Stomach smooth muscle (tissue), 2 donors: Measurements from ENCODE around the gene ALAD.

Source experiments
- H3K27ac ChIP-seq: one replicate; pipeline ENCODE4 v1.7.0; 2013; ENCODE audit warnings: mild to moderate bottlenecking, low read length, inconsistent platforms
- H3K27me3 ChIP-seq, 2 donors: one replicate each; pipeline ENCODE4 v1.7.0; 2013; ENCODE audit warnings: low read length in 2 of 2; ENCODE audit not compliant: insufficient read depth in 2 of 2, control insufficient read depth in 1 of 2
- H3K36me3 ChIP-seq, 2 donors: one replicate each; pipeline ENCODE4 v1.7.0; 2013; ENCODE audit warnings: low read length in 2 of 2; ENCODE audit not compliant: control insufficient read depth in 2 of 2, insufficient read depth in 2 of 2
- H3K4me1 ChIP-seq: one replicate; pipeline ENCODE4 v1.7.0; 2013; ENCODE audit warnings: low read length; ENCODE audit not compliant: control insufficient read depth, insufficient read depth
- H3K4me3 ChIP-seq, 2 donors: one replicate each; pipeline ENCODE4 v1.7.0; 2013; ENCODE audit warnings: low read length in 2 of 2
- H3K9ac ChIP-seq, 2 donors: one replicate each; pipeline ENCODE4 v1.7.0; 2013; ENCODE audit warnings: low read length in 2 of 2, mild to moderate bottlenecking in 1 of 2
- H3K9me3 ChIP-seq, 2 donors: one replicate each; pipeline ENCODE4 v1.7.0; 2013; ENCODE audit warnings: low read length in 2 of 2; ENCODE audit not compliant: control insufficient read depth in 2 of 2
- donor health status: healthy.
- donor health status: Pancreatic carcinoma.

ALAD gene

GRCh38 chr9:113360242-113360842 is 40.7 kb downstream of the ALAD start:
- H3K4me3 ChIP-seq: no peak overlapping the region
- no peak overlapping the region for H3K9ac ChIP-seq
- no peaks in the 10 kb centered on the region for H3K36me3 ChIP-seq
- H3K27me3 ChIP-seq: no peaks in the 10 kb centered on the region
- H3K27ac ChIP-seq: no peak overlapping the region
- H3K9me3 ChIP-seq: no peaks in the 10 kb centered on the region
- no peaks in the 10 kb centered on the region for H3K4me1 ChIP-seq

- Histone ChIP-seq H3K27me3 (no peaks in the 10 kb centered on the region), H3K9me3 (no peaks in the 10 kb centered on the region), H3K36me3 (no peaks in the 10 kb centered on the region), H3K4me3 (no peak overlapping the region), H3K4me1 (no peaks in the 10 kb centered on the region), H3K27ac (no peak overlapping the region), H3K9ac (no peak overlapping the region)
Observed at GRCh38 chr9:113359385-113359784, 41.7 kb downstream of the ALAD start.

- Histone ChIP-seq H3K36me3 (no peaks in the 10 kb centered on the region), H3K9ac (no peak overlapping the region), H3K4me1 (no peaks in the 10 kb centered on the region), H3K4me3 (no peak overlapping the region), H3K27ac (no peak overlapping the region), H3K27me3 (no peaks in the 10 kb centered on the region), H3K9me3 (no peaks in the 10 kb centered on the region)
Observed at GRCh38 chr9:113356686-113357292, 44.3 kb downstream of the ALAD start.

- H3K4me3 ChIP-seq: no peak overlapping the region
- peaks cover 0 to 10% of the 10 kb centered on the region in 2 donors for H3K27me3 ChIP-seq
- no peaks in the 10 kb centered on the region for H3K9me3 ChIP-seq
- no peak overlapping the region for H3K27ac ChIP-seq
- no peaks in the 10 kb centered on the region for H3K36me3 ChIP-seq
- H3K4me1 ChIP-seq: peaks cover 6% of the 10 kb centered on the region
- H3K9ac ChIP-seq: no peak overlapping the region
Observed at GRCh38 chr9:113355040-113355596, 46.0 kb downstream of the ALAD start.

GRCh38 chr9:113352411-113352810 is 48.7 kb downstream of the ALAD start:
- Histone ChIP-seq H3K27ac (no peak overlapping the region), H3K36me3 (no peaks in the 10 kb centered on the region), H3K9me3 (no peaks in the 10 kb centered on the region), H3K27me3 (peaks cover 0 to 14% of the 10 kb centered on the region in 2 donors), H3K9ac (no peak overlapping the region), H3K4me3 (no peak overlapping the region), H3K4me1 (peaks cover 11% of the 10 kb centered on the region)

GRCh38 chr9:113352006-113352405 is 49.1 kb downstream of the ALAD start:
- H3K36me3 ChIP-seq: no peaks in the 10 kb centered on the region
- peaks cover 11% of the 10 kb centered on the region for H3K4me1 ChIP-seq
- no peaks in the 10 kb centered on the region for H3K9me3 ChIP-seq
- no peak overlapping the region for H3K27ac ChIP-seq
- no peak overlapping the region for H3K9ac ChIP-seq
- peaks cover 0 to 14% of the 10 kb centered on the region in 2 donors for H3K27me3 ChIP-seq
- H3K4me3 ChIP-seq: no peak overlapping the region

- Histone ChIP-seq H3K4me1 (peaks cover 11% of the 10 kb centered on the region), H3K27me3 (peaks cover 0 to 14% of the 10 kb centered on the region in 2 donors), H3K4me3 (no peak overlapping the region), H3K36me3 (no peaks in the 10 kb centered on the region), H3K9ac (no peak overlapping the region), H3K9me3 (no peaks in the 10 kb centered on the region), H3K27ac (no peak overlapping the region)
Observed at GRCh38 chr9:113350937-113351336, 50.1 kb downstream of the ALAD start.

GRCh38 chr9:113350107-113350661 is 50.9 kb downstream of the ALAD start:
- Histone ChIP-seq H3K27me3 (peaks cover 0 to 14% of the 10 kb centered on the region in 2 donors), H3K27ac (no peak overlapping the region), H3K9me3 (no peaks in the 10 kb centered on the region), H3K4me3 (peak overlapping the region; percentile 68 to 72), H3K36me3 (no peaks in the 10 kb centered on the region), H3K4me1 (peaks cover 11% of the 10 kb centered on the region), H3K9ac (peak overlapping the region in 1 of 2 donors; percentile 71)

- H3K4me3 ChIP-seq: peak within 1 kb of the TSS; percentile 68 to 72
- H3K9ac ChIP-seq: peak within 1 kb of the TSS; percentile 18 to 71
- no peaks in the 10 kb centered on the region for H3K9me3 ChIP-seq
- H3K27me3 ChIP-seq: peaks cover 0 to 14% of the 10 kb centered on the region in 2 donors
- H3K36me3 ChIP-seq: no peaks in the 10 kb centered on the region
- no peak within 1 kb of the TSS for H3K27ac ChIP-seq
- H3K4me1 ChIP-seq: peaks cover 11% of the 10 kb centered on the region
Observed at GRCh38 chr9:113349445-113350094, 51.5 kb downstream of the ALAD start, which contains the start of gene BSPRY. BSPRY (plus strand) TSS chr9:113349541; CDS start chr9:113349580, 39 bp downstream.

GRCh38 chr9:113349066-113349444 is 52.0 kb downstream of the ALAD start:
- Histone ChIP-seq H3K9me3 (no peaks in the 10 kb centered on the region), H3K4me3 (peak overlapping the region in 1 of 2 donors; percentile 72), H3K36me3 (no peaks in the 10 kb centered on the region), H3K4me1 (peaks cover 13% of the 10 kb centered on the region), H3K27me3 (peaks cover 0 to 14% of the 10 kb centered on the region in 2 donors), H3K9ac (peak overlapping the region in 1 of 2 donors; percentile 18), H3K27ac (no peak overlapping the region)
